HepG2 (cell line): ENCODE data around the gene SLC25A19. TPM values are rescaled to one million over a fixed set of nuclear protein-coding genes. Genes with fewer than 3 reads are reported as not detected.

Experiments
- BRF2 ChIP-seq: sonication (generic); formaldehyde crosslinking; IDR thresholded peaks from 2 replicates; pipeline ENCODE4 v1.8.1; 2022; ENCODE audit warnings: mild to moderate bottlenecking, missing genetic modification reagents
- DMTF1 ChIP-seq: sonication (generic); formaldehyde crosslinking; IDR thresholded peaks from 2 replicates; pipeline ENCODE4 v1.4.0; 2020; ENCODE audit warnings: mild to moderate bottlenecking, missing genetic modification reagents
- FOXA1 ChIP-seq, 2 experiments: fragments of 450-650 bp in 1 of 2; sonication (generic) in 1 of 2; formaldehyde crosslinking in 1 of 2; IDR thresholded peaks; 2 replicates each; pipeline versions ENCODE4 v1.4.0 to v1.6.1; 2016 to 2020; ENCODE audit warnings: missing genetic modification reagents in 1 of 2
- HNF4G ChIP-seq, 2 experiments: sonication (generic) in 1 of 2; formaldehyde crosslinking in 1 of 2; IDR thresholded peaks; 2 replicates each; pipeline versions ENCODE4 v1.4.0 to v1.6.1; 2011 to 2020; ENCODE audit warnings: borderline replicate concordance in 2 of 2, low read depth in 2 of 2, mild to moderate bottlenecking in 2 of 2, low read length in 1 of 2, missing genetic modification reagents in 1 of 2, moderate library complexity in 1 of 2
- KDM5B ChIP-seq: sonication (generic); formaldehyde crosslinking; IDR thresholded peaks from 2 replicates; pipeline ENCODE4 v1.4.0; 2020; ENCODE audit warnings: missing genetic modification reagents, mild to moderate bottlenecking, borderline replicate concordance
- PAX8 ChIP-seq: sonication (generic); formaldehyde crosslinking; IDR thresholded peaks from 2 replicates; pipeline ENCODE4 v1.8.0; 2022; ENCODE audit warnings: mild to moderate bottlenecking, missing genetic modification reagents, borderline replicate concordance
- POLR2A ChIP-seq, 2 experiments: IDR thresholded peaks; 2 replicates each; pipeline ENCODE4 v1.6.1; 2011; ENCODE audit warnings: low read depth in 2 of 2, low read length in 2 of 2, mild to moderate bottlenecking in 1 of 2, moderate library complexity in 1 of 2; ENCODE audit not compliant: insufficient read depth in 1 of 2
- SIN3A ChIP-seq: IDR thresholded peaks from 2 replicates; pipeline ENCODE4 v1.6.1; 2011; ENCODE audit warnings: low read depth, mild to moderate bottlenecking, control low read depth, low read length, borderline replicate concordance
- SMC3 ChIP-seq: IDR thresholded peaks from 2 replicates; pipeline ENCODE4 v1.6.1; 2011; ENCODE audit warnings: low read length, improper control_type of control experiment
- SP5 ChIP-seq: IDR thresholded peaks from 2 replicates; pipeline ENCODE4 v1.6.1; 2016; ENCODE audit warnings: low read depth, borderline replicate concordance
- SRF ChIP-seq: IDR thresholded peaks from 2 replicates; pipeline ENCODE4 v1.6.1; 2011; ENCODE audit warnings: mild to moderate bottlenecking, low read depth, low read length, moderate library complexity
- TARDBP ChIP-seq: sonication (generic); formaldehyde crosslinking; IDR thresholded peaks from 2 replicates; pipeline ENCODE4 v1.8.0; 2022; ENCODE audit warnings: mild to moderate bottlenecking, missing genetic modification reagents
- XRCC5 ChIP-seq: fragments of 200-400 bp; formaldehyde crosslinking; optimal IDR thresholded peaks from 2 replicates; pipeline ENCODE3; 2017; ENCODE audit warnings: mild to moderate bottlenecking, low read length
- ZC3H4 ChIP-seq: sonication (generic); formaldehyde crosslinking; IDR thresholded peaks from 2 replicates; pipeline ENCODE4 v1.4.0; 2020; ENCODE audit warnings: missing genetic modification reagents, borderline replicate concordance
- ZFP91 ChIP-seq: sonication (generic); formaldehyde crosslinking; IDR thresholded peaks from 2 replicates; pipeline ENCODE4 v1.9.0; 2022; ENCODE audit warnings: missing genetic modification reagents, mild to moderate bottlenecking, borderline replicate concordance
- ZNF670 ChIP-seq: sonication (generic); formaldehyde crosslinking; IDR thresholded peaks from 2 replicates; pipeline ENCODE4 v1.8.0; 2022; ENCODE audit warnings: mild to moderate bottlenecking, missing genetic modification reagents, borderline replicate concordance
- ZSCAN21 ChIP-seq: sonication (generic); formaldehyde crosslinking; IDR thresholded peaks from 2 replicates; pipeline ENCODE4 v1.8.0; 2022; ENCODE audit warnings: mild to moderate bottlenecking, missing genetic modification reagents, moderate library complexity, borderline replicate concordance
- ZSCAN31 ChIP-seq: sonication (generic); formaldehyde crosslinking; IDR thresholded peaks from 2 replicates; pipeline ENCODE4 v1.5.0; 2020; ENCODE audit warnings: low read depth, mild to moderate bottlenecking, missing genetic modification reagents
- polyA plus RNA-seq, 8 experiments: library from polyadenylated mRNA; depleted of rRNA in 3 of 8; stranded (reverse) in 7 of 8; unstranded in 1 of 8; fragments of >200 nt; fragmentation: Illumina TruSeq in 4 of 8; extraction: Trizol in 4 of 8; gene quantifications; 2 replicates each; pipeline versions ENCODE4 v1.2.1 to v1.2.3, GENCODE V29; 2011 to 2016; ENCODE audit warnings: low read depth in 4 of 8, missing spikeins in 1 of 8, mixed read lengths in 1 of 8; ENCODE audit not compliant: insufficient read depth in 1 of 8
- total RNA-seq, 5 experiments: library from RNA; depleted of rRNA; stranded (reverse); fragments of >200 nt; fragmentation: Illumina TruSeq; extraction: Trizol; gene quantifications; 2 replicates each; pipeline ENCODE4 v1.2.3, GENCODE V29; 2016; ENCODE audit warnings: low read depth in 1 of 5

Gene SLC25A19
- total and polyA plus RNA-seq, 2 of the 13 experiments (the other 11 are each of a cell fraction or from before 2014, with no cell fraction given): 24.4 to 41.4 TPM

GRCh38 chr17:75271955-75272847, 17.0 kb downstream of the SLC25A19 start (continued):
- TF ChIP-seq ZSCAN31 (CRISPR knock-in tag) (no peak), SMC3 (no peak), ZFP91 (CRISPR knock-in tag) (peak; percentile 41; the same call in 1 of the 2 replicates), BRF2 (CRISPR knock-in tag) (0 out of 2 replicates have a peak, but pooled peaks have one; percentile 24), ZNF670 (no peak), DMTF1 (no peak), SRF (no peak), KDM5B (CRISPR knock-in tag) (no peak), HNF4G (IDR thresholded peaks at IDR 0.05; ENCODE audit: borderline replicate concordance, low read depth, low read length) (no peak), HNF4G (CRISPR knock-in tag; IDR thresholded peaks at IDR 0.05; ENCODE audit: borderline replicate concordance, low read depth) (no peak), SIN3A (no peak), SP5 (CRISPR knock-in tag) (no peak), POLR2A (IDR thresholded peaks at IDR 0.05; ENCODE audit: insufficient read depth in 1 of 2, low read depth in 2 of 2, low read length in 2 of 2) (peak in 1 of 2 experiments; percentile 62; a peak in 2 of 4 replicates), FOXA1 (IDR thresholded peaks at IDR 0.05) (no peak), FOXA1 (CRISPR knock-in tag; IDR thresholded peaks at IDR 0.05) (no peak), XRCC5 (no peak), TARDBP (CRISPR knock-in tag) (no peak), ZC3H4 (CRISPR knock-in tag) (0 out of 2 replicates have a peak, but pooled peaks have one; percentile 26), ZSCAN21 (CRISPR knock-in tag) (no peak), PAX8 (CRISPR knock-in tag) (0 out of 2 replicates have a peak, but pooled peaks have one; percentile 26)
